ENCODE measurements around the gene NOX5. TPM values are rescaled to one million over a fixed set of nuclear protein-coding genes. Genes with fewer than 3 reads are reported as not detected.

The NOX5 gene
- total RNA-seq, 1 experiment from 2014 or later = 1.2 TPM

DNA sequence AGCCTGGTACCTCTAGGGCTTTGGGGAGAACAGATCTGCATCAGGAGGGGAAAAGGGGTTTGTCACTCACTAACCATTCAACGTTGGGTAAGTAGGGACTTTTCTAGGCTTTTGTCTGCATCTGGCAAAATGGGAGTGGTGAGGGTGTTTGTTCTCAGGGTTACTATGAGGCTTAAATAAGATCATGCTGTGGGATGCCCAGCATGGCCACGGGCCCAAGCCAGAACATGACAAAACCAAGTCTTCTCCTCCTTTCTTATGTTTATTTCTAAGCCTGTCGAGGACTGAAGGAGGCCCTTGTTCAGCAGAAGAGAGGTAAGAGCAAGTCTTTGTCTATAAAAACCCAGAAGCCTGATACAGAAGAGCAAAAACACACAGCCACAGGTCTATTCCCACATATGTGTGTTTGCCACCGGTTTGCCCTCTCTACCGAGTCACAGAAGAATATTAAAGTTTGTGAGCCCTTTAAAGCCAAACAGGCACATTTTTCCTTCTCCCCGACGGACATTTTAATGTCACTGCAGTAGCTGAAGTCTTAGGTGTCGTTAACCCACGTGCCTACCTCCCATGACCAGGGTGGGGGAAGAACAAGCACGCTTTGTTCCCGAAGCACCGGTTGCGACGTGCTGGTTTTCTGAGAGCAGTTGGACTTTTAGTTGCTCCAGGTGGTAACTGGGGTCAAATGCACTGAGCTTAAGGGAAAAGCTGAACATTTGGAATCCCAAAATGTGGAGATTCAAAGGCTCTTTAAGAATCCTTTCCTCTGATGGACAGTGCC lies 72.1 kb downstream of the NOX5 start:
- DNase-seq (ENCODE audit: low read depth) = no peak
- in situ Hi-C loops (cut with HindIII; ENCODE audit: low pct_unique_long_range_greater_than_20kb, low sequenced_read_pairs) = no loop called here

DNA sequence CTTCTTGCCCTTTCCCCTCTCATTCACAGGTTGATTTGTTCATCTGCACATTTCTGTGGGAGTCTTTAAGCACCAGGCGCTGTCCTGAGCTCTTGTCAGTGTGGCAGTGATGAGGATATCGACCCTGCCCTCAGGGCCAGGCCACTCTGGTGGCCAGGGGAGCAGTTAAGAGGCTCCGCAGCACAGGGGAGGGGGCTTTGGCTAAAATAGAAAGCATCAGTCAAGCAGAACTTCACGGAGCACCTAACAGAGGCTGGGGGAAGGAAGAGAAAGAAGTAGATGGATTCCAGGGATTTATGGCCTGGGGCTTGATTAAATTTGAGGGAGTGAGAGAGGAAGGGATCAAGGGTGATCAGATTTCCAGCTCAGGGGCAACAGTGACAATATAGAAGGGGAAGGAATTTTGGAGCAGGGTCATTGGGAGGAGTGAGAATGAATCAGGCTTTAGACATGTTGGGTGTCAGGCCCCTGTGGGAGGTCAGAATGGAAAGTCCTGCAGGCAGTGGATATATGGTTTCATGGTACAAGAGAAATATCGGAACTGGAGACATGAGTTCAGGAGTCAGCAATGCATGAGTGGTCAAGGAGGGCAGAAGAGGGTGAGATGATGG lies 73.0 kb downstream of the NOX5 start:
- DNase-seq (ENCODE audit: low read depth) = no peak
- in situ Hi-C loops (cut with HindIII; ENCODE audit: low pct_unique_long_range_greater_than_20kb, low sequenced_read_pairs) = no loop called here

DNA sequence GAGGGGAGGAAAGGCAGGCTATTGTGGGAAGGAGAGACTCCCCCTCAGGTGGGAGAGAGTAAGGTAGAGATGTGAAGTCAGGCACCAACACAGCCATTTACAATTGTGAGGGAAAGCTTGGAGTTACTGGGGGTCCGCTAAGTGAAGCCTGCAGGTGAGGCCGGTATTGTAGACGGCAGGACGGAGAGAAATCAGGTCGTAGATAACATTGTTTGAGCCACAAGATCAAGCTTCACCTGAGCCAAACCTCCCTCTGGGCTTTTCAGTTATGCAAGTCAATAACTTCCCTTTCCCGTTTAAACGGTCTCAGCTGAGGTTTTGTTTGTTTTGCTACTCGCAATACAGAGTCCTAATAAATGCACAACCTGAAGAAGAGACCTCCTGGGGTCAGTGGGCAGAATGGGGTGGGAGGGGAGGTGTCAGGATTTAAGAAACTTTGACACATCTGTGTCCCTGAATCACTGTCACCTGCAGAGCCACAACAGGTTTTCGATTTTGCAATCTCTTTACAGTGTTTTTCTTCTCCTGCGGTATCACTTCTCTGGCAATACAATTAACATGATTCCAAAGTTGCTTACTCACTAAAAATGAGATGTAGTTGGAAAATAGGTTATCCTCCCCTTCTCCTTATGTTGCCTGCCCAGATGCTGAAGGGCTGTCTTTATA lies 73.9 kb downstream of the NOX5 start:
- DNase-seq (ENCODE audit: low read depth) = peak; percentile 33
- in situ Hi-C loops (cut with HindIII; ENCODE audit: low pct_unique_long_range_greater_than_20kb, low sequenced_read_pairs) = no loop called here

DNA sequence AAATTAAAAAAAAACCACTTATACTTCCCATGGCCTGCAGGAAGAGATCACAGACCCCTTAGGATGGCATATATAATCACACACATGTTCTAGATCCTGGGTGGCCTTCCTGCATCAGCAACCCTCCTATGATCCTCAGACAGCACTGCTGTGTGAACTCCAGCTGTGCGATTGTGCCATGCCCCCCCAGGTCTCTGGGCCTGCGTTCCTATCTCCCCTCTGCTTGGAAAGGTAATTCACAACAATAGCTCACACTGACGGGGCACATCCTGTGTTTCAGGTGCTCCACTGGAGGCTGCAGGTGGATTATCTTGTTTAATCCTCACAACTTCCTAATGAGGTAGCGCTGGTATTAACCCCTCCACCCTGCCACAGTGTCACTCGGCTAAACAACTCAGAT lies 74.8 kb downstream of the NOX5 start:
- in situ Hi-C loops (cut with HindIII; ENCODE audit: low pct_unique_long_range_greater_than_20kb, low sequenced_read_pairs) = no loop called here
- DNase-seq (ENCODE audit: low read depth) = no peak

DNA sequence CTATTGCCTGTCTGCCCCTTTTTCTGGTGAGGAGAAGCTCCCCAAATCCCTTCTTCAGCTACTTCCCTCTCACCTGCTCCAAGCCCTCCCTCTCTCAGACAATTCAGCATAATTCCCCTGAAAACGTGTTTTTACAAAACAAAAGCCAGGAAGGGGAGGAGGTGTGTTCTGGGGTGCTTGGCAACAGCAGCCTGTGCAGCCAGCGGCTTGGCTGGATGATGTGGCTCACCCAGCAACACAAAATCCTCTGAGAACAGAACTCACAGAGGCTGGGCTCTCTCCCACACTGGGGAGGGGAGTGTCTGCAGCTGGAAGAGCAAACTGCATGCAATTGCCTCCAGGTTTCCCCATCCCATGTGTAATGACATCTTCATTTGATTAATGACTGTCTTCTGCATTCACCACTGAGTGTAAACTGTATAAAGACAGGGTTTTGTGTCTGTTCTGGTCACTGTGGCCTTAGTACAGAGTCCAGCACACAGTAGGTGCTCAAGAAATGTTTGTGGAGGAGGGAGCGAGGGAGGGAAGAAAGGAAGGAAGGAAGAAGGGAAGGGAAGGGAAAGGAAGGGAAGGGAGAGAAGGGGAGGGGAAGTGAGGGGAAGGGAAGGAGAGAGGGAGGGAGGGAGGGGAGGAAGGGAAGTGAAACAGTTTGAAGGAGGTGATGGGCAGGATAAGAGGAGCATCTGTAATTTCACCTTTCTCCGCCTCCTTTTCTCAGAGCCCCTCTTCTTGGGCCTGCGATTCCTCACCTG lies 75.9 kb downstream of the NOX5 start:
- in situ Hi-C loops (cut with HindIII; ENCODE audit: low pct_unique_long_range_greater_than_20kb, low sequenced_read_pairs) = no loop called here
- peak; percentile 51 for DNase-seq (ENCODE audit: low read depth)

DNA sequence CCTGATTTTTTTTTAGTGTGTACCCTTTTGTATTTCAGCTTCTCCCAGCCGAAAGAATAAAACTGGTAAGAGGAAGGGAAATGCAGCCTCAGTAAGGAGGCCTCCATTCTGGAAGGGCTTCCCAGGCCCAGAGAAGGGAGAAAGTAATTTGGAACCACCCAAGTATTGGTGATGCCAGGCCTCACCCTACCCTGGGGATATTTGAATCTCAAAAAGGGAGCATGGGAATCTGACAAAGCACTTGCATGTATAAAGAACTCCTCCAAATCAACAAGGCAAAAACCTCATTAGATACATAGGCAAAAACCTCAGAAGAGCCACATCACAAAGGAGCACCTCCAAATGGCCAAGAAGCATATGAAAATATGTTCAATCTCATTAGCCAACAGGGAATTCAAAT lies 77.2 kb downstream of the NOX5 start:
- DNase-seq (ENCODE audit: low read depth) = no peak
- in situ Hi-C loops (cut with HindIII; ENCODE audit: low pct_unique_long_range_greater_than_20kb, low sequenced_read_pairs) = no loop called here

DNA sequence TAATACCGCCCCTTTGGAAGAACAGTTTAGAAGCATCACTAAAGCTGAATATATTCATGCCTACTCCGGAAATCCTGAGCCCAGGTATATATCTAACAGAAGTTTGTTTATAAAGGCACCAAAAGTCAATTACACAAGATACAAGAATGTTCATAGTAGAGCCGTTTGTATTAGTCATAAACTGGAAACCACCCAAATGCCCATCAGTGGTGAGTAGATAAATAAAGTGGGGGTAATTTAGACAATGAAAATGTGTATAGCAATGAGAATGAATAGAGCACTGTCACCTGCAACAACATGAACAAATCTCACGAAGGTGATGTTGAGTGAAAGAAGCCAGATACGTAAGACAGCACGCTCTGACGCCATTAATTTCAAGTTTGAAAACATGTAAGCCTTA lies 77.7 kb downstream of the NOX5 start:
- DNase-seq (ENCODE audit: low read depth) = peak; percentile 98
- in situ Hi-C loops (cut with HindIII; ENCODE audit: low pct_unique_long_range_greater_than_20kb, low sequenced_read_pairs) = no loop called here

DNA sequence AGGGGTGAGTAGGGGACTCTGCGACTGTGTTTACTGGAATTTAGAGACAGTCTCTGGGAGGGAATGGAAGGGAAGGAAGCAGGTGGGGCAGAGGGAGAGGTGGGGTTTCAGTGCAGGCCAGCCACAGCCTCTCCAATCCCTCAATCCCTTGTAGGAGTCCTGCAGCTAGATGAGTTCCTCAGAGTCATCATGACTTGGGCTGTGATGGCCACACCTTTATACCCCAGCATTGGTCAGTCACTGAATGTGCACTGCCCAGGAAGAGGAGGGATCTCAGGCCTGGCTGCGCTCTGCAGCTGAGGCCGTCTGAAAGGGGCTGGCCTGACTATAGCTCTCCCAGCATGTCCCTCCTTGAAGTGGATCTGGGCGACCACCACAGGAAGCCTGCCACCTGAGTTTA lies 78.6 kb downstream of the NOX5 start:
- in situ Hi-C loops (cut with HindIII; ENCODE audit: low pct_unique_long_range_greater_than_20kb, low sequenced_read_pairs) = no loop called here
- DNase-seq (ENCODE audit: low read depth) = peak; percentile 98

DNA sequence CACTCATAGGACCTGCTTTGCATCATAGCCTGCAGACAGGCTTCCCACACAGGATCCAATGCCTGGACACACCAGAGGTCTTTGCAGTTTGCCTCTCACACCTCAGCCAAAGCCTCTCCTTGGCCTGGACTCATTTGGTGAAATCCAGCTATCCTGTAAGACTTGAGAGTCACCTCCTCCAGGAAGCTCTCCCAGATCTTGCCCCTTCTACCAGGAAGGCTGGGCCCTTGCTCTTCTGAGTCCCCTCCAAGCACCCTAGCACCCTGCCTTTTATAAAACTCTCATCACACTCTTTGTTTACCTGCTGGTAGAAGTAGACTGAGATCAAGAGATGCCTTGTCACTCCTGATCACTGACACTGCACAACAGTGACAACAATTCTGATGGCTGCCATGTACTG lies 79.1 kb downstream of the NOX5 start:
- no peak for DNase-seq (ENCODE audit: low read depth)
- in situ Hi-C loops (cut with HindIII; ENCODE audit: low pct_unique_long_range_greater_than_20kb, low sequenced_read_pairs) = no loop called here

DNA sequence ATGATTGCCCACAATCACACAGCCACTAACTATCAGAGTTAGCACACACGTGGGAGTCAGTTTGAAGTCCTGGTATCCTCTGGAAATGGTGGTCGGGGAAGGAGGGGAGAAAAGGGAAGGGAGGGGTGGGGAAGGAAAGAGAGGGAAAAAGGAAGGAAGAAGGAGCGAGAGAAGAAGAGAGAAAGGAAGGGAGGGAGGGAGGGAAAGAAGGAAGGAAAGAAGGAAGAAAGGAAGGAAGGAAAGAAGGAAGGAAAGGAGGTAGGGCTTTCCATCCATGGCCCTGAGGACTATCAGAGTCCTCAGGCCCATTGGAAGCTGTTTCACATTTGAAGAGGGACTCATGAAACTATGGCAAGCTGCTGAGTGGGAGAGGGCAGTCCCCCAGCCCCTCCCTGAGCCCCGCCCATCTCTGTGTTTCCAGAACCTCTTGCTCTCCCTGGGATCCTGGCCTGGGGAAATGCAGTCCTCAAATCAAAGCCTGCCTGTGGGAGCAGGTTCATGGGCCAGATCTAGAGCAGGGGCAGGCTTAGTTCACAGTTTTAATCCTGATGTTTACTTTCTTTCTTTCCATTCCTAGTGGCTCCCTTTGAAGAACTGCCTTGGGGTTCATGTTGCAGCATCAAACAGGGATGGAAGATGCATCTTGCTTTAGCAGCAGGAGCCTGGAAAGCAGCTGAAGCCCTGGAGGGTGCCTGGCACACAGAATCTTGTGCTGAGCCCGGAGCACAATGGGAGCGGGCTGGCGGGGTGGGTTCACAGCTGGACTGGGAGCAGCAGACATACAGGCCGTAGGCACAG lies 79.8 kb downstream of the NOX5 start:
- in situ Hi-C loops (cut with HindIII; ENCODE audit: low pct_unique_long_range_greater_than_20kb, low sequenced_read_pairs) = no loop called here
- no peak for DNase-seq (ENCODE audit: low read depth)

DNA sequence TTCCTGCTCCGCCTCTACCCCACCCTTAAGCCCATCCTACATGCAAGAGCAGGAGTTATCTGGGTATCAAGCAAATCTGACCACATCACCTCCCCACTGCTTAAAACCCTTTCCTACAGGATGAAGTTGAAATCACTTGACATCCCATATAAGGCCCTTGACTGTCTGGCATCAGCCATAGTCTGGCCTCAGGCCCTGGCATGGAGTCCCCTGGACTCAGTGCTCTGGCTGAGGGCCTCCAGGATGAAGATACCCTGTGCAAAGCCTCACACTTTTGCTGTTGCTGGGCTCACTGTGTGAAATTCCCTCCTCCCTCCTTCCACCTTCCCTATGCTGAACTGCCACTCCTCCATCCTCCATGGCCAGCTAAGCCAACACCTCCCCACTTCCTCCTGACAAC lies 80.8 kb downstream of the NOX5 start:
- no peak for DNase-seq (ENCODE audit: low read depth)
- in situ Hi-C loops (cut with HindIII; ENCODE audit: low pct_unique_long_range_greater_than_20kb, low sequenced_read_pairs) = no loop called here

DNA sequence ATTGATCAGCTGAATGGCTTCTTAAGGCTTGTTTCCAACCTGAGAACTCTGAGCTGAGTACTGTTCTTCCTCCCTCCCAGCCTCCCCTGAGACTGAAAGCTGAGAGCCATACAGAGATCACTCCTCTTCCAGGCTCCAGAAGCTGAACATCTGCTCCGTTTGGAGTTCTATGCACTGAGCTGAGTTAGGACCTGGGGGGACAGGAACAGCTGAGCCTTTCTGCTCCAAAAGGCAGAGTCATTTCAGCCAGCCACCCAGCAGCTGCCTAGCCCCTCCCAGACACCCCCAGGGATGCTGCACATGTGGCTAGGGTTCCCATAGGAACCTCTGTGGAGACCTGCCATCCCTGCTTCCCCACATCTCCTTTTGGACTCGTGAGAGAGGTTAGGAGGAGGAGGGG lies 81.7 kb downstream of the NOX5 start:
- in situ Hi-C loops (cut with HindIII; ENCODE audit: low pct_unique_long_range_greater_than_20kb, low sequenced_read_pairs) = no loop called here
- DNase-seq (ENCODE audit: low read depth) = no peak

DNA sequence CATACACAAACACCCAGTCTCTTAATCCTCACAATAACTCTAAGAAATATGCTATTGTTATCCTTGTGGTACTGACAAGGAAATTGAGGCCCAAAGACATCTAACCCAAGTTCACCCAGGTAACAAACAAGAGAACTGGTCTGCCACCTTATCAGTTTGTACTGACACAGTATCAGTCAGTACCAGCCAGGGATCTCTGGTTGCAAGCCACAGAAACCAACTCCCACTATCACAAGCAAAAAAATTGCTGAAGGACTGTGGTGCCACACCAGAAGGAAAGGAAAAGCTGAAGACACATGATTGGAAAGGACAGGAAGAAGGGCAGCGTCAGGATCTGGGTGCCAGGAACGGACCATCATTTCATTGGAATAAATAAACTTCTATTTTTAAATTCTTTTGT lies 82.1 kb downstream of the NOX5 start:
- DNase-seq (ENCODE audit: low read depth) = no peak
- in situ Hi-C loops (cut with HindIII; ENCODE audit: low pct_unique_long_range_greater_than_20kb, low sequenced_read_pairs) = no loop called here

DNA sequence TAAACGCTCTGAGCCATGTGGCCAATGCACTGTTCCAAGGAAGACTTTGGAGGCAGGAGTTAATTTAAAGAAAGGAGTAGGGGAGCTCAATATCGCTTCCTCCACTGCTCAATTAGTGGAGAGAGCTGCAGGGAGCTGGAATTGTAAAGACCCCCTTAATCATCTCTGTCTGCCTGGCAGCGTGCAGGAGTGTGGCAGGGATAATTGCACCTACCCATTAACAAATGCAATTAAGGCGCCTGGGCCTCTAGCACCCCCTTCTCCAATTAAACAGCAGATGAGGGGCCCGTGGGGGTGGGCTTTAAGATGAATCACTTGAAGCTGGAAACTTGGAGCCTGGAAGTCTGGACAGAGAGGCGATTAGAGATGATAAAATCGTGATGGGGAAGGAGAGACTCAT lies 84.3 kb downstream of the NOX5 start:
- DNase-seq (ENCODE audit: low read depth) = no peak
- in situ Hi-C loops (cut with HindIII; ENCODE audit: low pct_unique_long_range_greater_than_20kb, low sequenced_read_pairs) = no loop called here

DNA sequence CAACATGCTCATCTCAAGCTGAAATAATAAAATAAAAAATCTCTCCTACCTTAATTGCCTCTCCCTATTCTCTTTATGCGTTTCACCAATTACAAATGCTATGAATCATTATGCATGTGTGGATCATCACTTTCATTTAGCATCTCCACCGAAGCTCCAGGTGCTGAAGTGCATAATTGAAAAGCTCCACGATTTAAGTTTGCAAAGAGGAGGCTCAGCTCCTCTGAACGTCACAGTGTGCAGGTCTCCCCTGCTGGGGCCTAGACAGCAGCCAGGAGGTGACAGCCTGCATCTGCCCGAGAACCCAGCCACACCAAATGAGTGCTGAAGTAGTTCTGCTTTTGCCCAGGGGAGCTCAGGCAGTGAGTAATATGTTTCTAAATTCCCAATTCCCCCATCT lies 85.4 kb downstream of the NOX5 start:
- DNase-seq (ENCODE audit: low read depth) = no peak
- in situ Hi-C loops (cut with HindIII; ENCODE audit: low pct_unique_long_range_greater_than_20kb, low sequenced_read_pairs) = no loop called here

DNA sequence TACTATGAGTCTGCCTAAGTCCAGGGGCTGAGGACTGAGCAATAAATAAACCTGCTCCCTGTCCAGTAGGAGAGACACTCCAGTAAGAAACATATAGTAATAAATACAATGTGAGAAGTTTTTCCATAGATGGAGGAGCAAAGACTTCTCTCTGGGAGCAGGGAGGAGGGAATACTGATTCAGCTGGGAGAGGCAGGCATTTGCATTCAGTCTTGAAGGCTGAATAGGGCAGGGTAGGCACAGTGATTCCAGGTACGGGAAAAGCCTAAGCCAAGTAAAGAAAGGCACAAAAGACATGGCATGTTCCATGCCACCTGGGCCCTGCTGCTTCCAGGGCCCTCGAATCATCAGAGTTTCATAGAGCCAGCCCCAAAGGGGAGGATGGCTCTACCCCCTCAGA lies 86.3 kb downstream of the NOX5 start:
- DNase-seq (ENCODE audit: low read depth) = no peak
- in situ Hi-C loops (cut with HindIII; ENCODE audit: low pct_unique_long_range_greater_than_20kb, low sequenced_read_pairs) = no loop called here

DNA sequence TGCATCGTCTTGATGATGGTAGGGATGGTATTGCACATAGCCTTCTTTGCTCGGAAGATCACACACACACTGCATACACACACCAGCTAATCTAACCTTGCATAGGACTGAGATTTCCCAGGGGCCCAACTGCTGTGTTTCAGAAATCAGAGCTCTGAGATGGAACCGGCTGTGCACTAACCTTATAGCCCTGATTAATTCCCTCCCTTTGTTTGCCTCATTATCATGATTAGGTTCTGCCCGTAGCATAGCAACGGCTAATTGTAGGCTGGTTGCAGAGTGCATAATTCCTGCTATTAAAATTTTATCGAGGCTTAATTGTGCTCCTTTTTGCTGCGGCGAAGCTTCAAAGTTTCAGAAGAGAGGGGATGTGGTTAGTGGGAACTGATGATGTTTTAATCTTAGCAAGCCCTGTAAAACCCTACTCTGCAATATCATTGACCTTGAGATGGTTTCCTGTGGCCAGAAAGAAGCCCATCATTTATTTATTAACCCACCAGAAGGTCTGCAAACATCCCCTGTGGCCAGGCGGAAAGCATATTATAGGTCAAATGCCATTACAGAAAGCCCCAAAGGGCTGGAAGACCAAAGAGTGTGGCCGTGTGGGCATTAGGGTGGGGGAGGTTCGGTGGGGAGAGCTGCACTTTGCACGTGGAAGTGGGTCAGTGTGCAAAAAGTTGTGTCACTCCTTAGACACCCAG lies 89.7 kb downstream of the NOX5 start:
- DNase-seq (ENCODE audit: low read depth) = no peak
- in situ Hi-C loops (cut with HindIII; ENCODE audit: low pct_unique_long_range_greater_than_20kb, low sequenced_read_pairs) = no loop called here
